Measurements from ENCODE around the gene FN1.

- TF ChIP-seq POLR2A (IDR thresholded peaks at IDR 0.05): no peak
- no peak for TF ChIP-seq CTCF (IDR thresholded peaks at IDR 0.05)
- no peak for TF ChIP-seq POLR2AphosphoS5 (IDR thresholded peaks at IDR 0.05)
- TF ChIP-seq EP300 (IDR thresholded peaks at IDR 0.05; ENCODE audit: low read depth): no peak
Measured at GRCh38 chr2:215417400-215417951, 18.4 kb downstream of the FN1 start.

All from transverse colon (tissue), 4 donors.